Liver (tissue), 2 donors: ENCODE data around the gene C9orf72.

ENCODE experiments used
- TF ChIP-seq, protein P1 (sequence below): fragments of 150-350 bp; IDR thresholded peaks from 2 replicates; pipeline ENCODE4 v1.5.1; 2017; ENCODE audit warnings: improper control_type of control experiment, low read depth, low read length; ENCODE audit not compliant: missing input control
- TF ChIP-seq, protein P2 (sequence below): IDR thresholded peaks from 2 replicates; pipeline ENCODE4 v1.6.1; 2016; ENCODE audit warnings: antibody characterized with exemption, mild to moderate bottlenecking
- donor health status: healthy.

DNA sequence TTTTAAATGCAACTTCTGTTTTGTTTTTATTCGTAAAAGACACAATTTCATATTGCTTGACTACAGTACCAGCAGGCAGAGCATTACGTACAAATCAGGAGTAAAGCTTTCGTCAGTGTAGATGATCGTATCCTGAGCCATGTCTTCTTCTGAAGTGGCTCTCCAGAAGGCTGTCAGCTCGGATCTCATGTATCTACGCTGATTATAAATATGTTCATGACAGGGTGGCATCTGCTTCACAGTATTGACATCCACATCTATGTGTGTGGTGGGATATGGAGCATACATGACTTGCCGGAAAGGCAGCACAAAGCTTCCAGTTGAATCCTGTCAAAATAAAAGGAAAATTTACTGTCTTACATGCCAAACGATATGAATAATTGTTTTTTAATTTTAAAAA is 16.8 kb downstream of the C9orf72 start:
- TF ChIP-seq, protein P1, sequence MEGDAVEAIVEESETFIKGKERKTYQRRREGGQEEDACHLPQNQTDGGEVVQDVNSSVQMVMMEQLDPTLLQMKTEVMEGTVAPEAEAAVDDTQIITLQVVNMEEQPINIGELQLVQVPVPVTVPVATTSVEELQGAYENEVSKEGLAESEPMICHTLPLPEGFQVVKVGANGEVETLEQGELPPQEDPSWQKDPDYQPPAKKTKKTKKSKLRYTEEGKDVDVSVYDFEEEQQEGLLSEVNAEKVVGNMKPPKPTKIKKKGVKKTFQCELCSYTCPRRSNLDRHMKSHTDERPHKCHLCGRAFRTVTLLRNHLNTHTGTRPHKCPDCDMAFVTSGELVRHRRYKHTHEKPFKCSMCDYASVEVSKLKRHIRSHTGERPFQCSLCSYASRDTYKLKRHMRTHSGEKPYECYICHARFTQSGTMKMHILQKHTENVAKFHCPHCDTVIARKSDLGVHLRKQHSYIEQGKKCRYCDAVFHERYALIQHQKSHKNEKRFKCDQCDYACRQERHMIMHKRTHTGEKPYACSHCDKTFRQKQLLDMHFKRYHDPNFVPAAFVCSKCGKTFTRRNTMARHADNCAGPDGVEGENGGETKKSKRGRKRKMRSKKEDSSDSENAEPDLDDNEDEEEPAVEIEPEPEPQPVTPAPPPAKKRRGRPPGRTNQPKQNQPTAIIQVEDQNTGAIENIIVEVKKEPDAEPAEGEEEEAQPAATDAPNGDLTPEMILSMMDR, result no peak
- TF ChIP-seq, protein P2, sequence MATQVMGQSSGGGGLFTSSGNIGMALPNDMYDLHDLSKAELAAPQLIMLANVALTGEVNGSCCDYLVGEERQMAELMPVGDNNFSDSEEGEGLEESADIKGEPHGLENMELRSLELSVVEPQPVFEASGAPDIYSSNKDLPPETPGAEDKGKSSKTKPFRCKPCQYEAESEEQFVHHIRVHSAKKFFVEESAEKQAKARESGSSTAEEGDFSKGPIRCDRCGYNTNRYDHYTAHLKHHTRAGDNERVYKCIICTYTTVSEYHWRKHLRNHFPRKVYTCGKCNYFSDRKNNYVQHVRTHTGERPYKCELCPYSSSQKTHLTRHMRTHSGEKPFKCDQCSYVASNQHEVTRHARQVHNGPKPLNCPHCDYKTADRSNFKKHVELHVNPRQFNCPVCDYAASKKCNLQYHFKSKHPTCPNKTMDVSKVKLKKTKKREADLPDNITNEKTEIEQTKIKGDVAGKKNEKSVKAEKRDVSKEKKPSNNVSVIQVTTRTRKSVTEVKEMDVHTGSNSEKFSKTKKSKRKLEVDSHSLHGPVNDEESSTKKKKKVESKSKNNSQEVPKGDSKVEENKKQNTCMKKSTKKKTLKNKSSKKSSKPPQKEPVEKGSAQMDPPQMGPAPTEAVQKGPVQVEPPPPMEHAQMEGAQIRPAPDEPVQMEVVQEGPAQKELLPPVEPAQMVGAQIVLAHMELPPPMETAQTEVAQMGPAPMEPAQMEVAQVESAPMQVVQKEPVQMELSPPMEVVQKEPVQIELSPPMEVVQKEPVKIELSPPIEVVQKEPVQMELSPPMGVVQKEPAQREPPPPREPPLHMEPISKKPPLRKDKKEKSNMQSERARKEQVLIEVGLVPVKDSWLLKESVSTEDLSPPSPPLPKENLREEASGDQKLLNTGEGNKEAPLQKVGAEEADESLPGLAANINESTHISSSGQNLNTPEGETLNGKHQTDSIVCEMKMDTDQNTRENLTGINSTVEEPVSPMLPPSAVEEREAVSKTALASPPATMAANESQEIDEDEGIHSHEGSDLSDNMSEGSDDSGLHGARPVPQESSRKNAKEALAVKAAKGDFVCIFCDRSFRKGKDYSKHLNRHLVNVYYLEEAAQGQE, result no peak
